SK-N-SH (cell line): Measurements from ENCODE around the gene CLEC3B.

ENCODE experiments used
- CTCF ChIP-seq: fragments of 200-600 bp; sonication (generic); IDR thresholded peaks from 2 replicates; pipeline ENCODE4 v1.6.1; 2017; ENCODE audit warnings: antibody characterized with exemption, mild to moderate bottlenecking, moderate library complexity
- GABPA ChIP-seq: IDR thresholded peaks from 2 replicates; pipeline ENCODE4 v1.4.0; 2012; ENCODE audit warnings: low read depth, mild to moderate bottlenecking
- POLR2AphosphoS5 ChIP-seq: IDR thresholded peaks from 2 replicates; pipeline ENCODE4 v1.6.1; 2012; ENCODE audit warnings: low read depth, low read length
- SIN3A ChIP-seq: IDR thresholded peaks from 2 replicates; pipeline ENCODE4 v1.6.1; 2012; ENCODE audit warnings: low read depth, mild to moderate bottlenecking, low read length, moderate library complexity, borderline replicate concordance

GRCh38 chr3:45031531-45031930, 5.4 kb downstream of the CLEC3B start:
- TF ChIP-seq SIN3A (no peak), GABPA (no peak), CTCF (no peak), POLR2AphosphoS5 (no peak)
